SK-MEL-5 (cell line): Measurements from ENCODE around the gene GC. TPM values are rescaled to one million over a fixed set of nuclear protein-coding genes. Genes with fewer than 3 reads are reported as not detected.
A peak's percentile ranks its signal among the peaks of the same experiment; 100 is the strongest.
"Not testable (repeated sequence)": the region's sequence is repeated elsewhere in the genome, so short reads cannot be mapped to it uniquely, and the experiment has no call there.

Experiments
- DNase-seq: peaks from one replicate; pipeline ENCODE4 v3.0.0-alpha.2; 2016; ENCODE audit warnings: low read depth, low spot score
- in situ Hi-C: cut with HindIII; loops from 2 replicates; pipeline ENCODE4 v1.10.0; 2016; ENCODE audit warnings: low sequenced_read_pairs, high pct_unique_total_duplicates, low pct_unique_long_range_greater_than_20kb
- polyA plus RNA-seq, 2 experiments: library from polyadenylated mRNA; depleted of rRNA; stranded (reverse); fragments of >200 nt; gene quantifications; 2 replicates each; pipeline ENCODE4 v1.2.3, GENCODE V29; 2015
- total RNA-seq: library from RNA; depleted of rRNA; stranded (reverse); fragments of >200 nt; shearing (Covaris generic); gene quantifications from 2 replicates; pipeline ENCODE4 v1.2.3, GENCODE V29; 2014; rRNA removed

Gene GC
- not detected in 2 replicates for total RNA-seq
- not detected in 2 replicates for polyA plus RNA-seq (2015; cell fraction: cytosol; rRNA removed)
- polyA plus RNA-seq (2015; cell fraction: nucleus; rRNA removed) = not detected in 2 replicates

GRCh38 chr4:71783972-71784371 is at the start of gene GC:
Gene GC, minus strand, starts transcription at chr4:71784079. Its CDS starts 61 bp downstream, at chr4:71784018.
- in situ Hi-C loops = no loop called here

GRCh38 chr4:71833232-71833900 is 49.5 kb upstream of the GC start:
- in situ Hi-C loops = no loop called here
- DNase-seq = peak; percentile 1

More at GRCh38 chr4:71783972-71784371, at the start of gene GC:
- no peak for DNase-seq

- in situ Hi-C loops = no loop called here
- DNase-seq = no peak
Observed at GRCh38 chr4:71832049-71832448, 48.2 kb upstream of the GC start.

GRCh38 chr4:71830497-71831190 is 46.8 kb upstream of the GC start:
- no peak for DNase-seq
- in situ Hi-C loops = no loop called here

- DNase-seq = no peak
- in situ Hi-C loops = no loop called here
Observed at GRCh38 chr4:71828470-71828869, 44.6 kb upstream of the GC start.

GRCh38 chr4:71827826-71828225 is 43.9 kb upstream of the GC start:
- no peak for DNase-seq
- in situ Hi-C loops = no loop called here

GRCh38 chr4:71816676-71817303 is 32.9 kb upstream of the GC start:
- no peak for DNase-seq
- in situ Hi-C loops = no loop called here

- DNase-seq = no peak
- in situ Hi-C loops = no loop called here
Observed at GRCh38 chr4:71814433-71814832, 30.6 kb upstream of the GC start.

GRCh38 chr4:71809805-71810204 is 25.9 kb upstream of the GC start:
- DNase-seq, in situ Hi-C loops: not testable (repeated sequence)

GRCh38 chr4:71807469-71807868 is 23.6 kb upstream of the GC start:
- no peak for DNase-seq
- in situ Hi-C loops = no loop called here

- in situ Hi-C loops, DNase-seq: not testable (repeated sequence)
Observed at GRCh38 chr4:71805230-71805629, 21.4 kb upstream of the GC start.

- DNase-seq, in situ Hi-C loops: not testable (repeated sequence)
Observed at GRCh38 chr4:71804017-71804697, 20.3 kb upstream of the GC start.

GRCh38 chr4:71785959-71786358 is 2.1 kb upstream of the GC start:
- in situ Hi-C loops = no loop called here
- DNase-seq = no peak

GRCh38 chr4:71784569-71785197 is 804 bp upstream of the GC start:
- in situ Hi-C loops = no loop called here
- no peak for DNase-seq

- no peak for DNase-seq
- in situ Hi-C loops = no loop called here
Observed at GRCh38 chr4:71777891-71778290, 6.0 kb downstream of the GC start.

GRCh38 chr4:71775449-71775848 is 8.4 kb downstream of the GC start:
- no peak for DNase-seq
- in situ Hi-C loops = no loop called here

- DNase-seq = no peak
- in situ Hi-C loops = no loop called here
Observed at GRCh38 chr4:71774136-71774535, 9.7 kb downstream of the GC start.

- no peak for DNase-seq
- in situ Hi-C loops = no loop called here
Observed at GRCh38 chr4:71773004-71773403, 10.9 kb downstream of the GC start.
